ENCODE measurements around the gene EEF1B2.

DNA sequence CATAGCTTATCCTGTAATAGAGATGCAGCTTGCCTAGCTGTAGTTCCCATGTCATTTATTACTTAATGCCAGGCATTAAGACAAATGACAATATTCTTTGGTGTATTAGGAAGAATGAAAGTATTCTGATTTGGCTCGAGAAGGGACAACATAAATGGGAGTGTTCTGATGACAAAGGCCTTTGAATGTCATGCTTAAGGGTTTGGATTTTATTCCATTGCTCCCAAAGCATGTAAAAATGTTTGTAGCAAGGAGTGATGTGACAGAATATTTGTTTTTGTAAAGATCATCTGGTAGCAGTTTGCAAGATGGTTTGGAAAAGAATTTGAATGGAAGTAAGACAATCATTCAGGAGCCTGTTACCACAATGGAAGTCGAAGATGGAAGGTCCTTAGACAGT, 30.4 kb downstream of the EEF1B2 start:
- TF ChIP-seq, protein P1, sequence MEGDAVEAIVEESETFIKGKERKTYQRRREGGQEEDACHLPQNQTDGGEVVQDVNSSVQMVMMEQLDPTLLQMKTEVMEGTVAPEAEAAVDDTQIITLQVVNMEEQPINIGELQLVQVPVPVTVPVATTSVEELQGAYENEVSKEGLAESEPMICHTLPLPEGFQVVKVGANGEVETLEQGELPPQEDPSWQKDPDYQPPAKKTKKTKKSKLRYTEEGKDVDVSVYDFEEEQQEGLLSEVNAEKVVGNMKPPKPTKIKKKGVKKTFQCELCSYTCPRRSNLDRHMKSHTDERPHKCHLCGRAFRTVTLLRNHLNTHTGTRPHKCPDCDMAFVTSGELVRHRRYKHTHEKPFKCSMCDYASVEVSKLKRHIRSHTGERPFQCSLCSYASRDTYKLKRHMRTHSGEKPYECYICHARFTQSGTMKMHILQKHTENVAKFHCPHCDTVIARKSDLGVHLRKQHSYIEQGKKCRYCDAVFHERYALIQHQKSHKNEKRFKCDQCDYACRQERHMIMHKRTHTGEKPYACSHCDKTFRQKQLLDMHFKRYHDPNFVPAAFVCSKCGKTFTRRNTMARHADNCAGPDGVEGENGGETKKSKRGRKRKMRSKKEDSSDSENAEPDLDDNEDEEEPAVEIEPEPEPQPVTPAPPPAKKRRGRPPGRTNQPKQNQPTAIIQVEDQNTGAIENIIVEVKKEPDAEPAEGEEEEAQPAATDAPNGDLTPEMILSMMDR (optimal IDR thresholded peaks at IDR 0.05 in 1 of 3, IDR thresholded peaks at IDR 0.05 in 1 of 3, conservative IDR thresholded peaks at IDR 0.05 in 1 of 3; ENCODE audit: extremely low read depth in 1 of 3, insufficient read depth in 2 of 3, low read length in 3 of 3): no peak
- no peak for TF ChIP-seq EZH2 (IDR thresholded peaks at IDR 0.05; ENCODE audit: low read length)
